H1 (cell line): ENCODE data around the gene UBE2O. TPM values are rescaled to one million over a fixed set of nuclear protein-coding genes. Genes with fewer than 3 reads are reported as not detected.

Experiments used
- CTCF ChIA-PET: fragments of 300-600 bp; sonication (Branson Sonifier 250); formaldehyde crosslinking; loops from one replicate; lab custom pipeline; 2021; ENCODE audit not compliant: partially characterized antibody; lab: Charles Lee
- POLR2A ChIA-PET: fragments of 300-600 bp; sonication (Branson Sonifier 250); formaldehyde crosslinking; loops from one replicate; lab custom pipeline; 2021; ENCODE audit warnings: inconsistent platforms; ENCODE audit not compliant: partially characterized antibody; lab: Charles Lee
- DNase-seq, 2 experiments: peaks; one replicate each; pipeline versions ENCODE4 v3.0.0 to v3.0.0-alpha.2; 2010 to 2022; ENCODE audit warnings: low spot score in 2 of 2, low read depth in 1 of 2, mixed read lengths in 1 of 2
- FAIRE-seq: peaks from 2 replicates; lab custom pipeline; 2011; peaks lifted over from hg19 to GRCh38; lab: Jason Lieb, UNC
- H2AFZ ChIP-seq: 2 replicates; pipeline ENCODE4 v1.8.1; 2012; ENCODE audit warnings: low read length, inconsistent platforms
- H2AK5ac ChIP-seq: 2 replicates; pipeline ENCODE4 v1.6.1; 2013; ENCODE audit warnings: low read depth, low read length
- H2BK120ac ChIP-seq: replicated peaks from 2 replicates; pipeline ENCODE3; 2013; ENCODE audit warnings: low read depth, low read length, inconsistent platforms
- H2BK12ac ChIP-seq: 2 replicates; pipeline ENCODE4 v1.6.1; 2013; ENCODE audit warnings: low read depth, low read length
- H2BK15ac ChIP-seq: 2 replicates; pipeline ENCODE4 v1.6.1; 2013; ENCODE audit warnings: low read length
- H2BK20ac ChIP-seq: 2 replicates; pipeline ENCODE4 v1.6.1; 2013; ENCODE audit warnings: low read length
- H2BK5ac ChIP-seq: 2 replicates; pipeline ENCODE4 v1.6.1; 2013; ENCODE audit warnings: low read depth, low read length
- H3K14ac ChIP-seq: 2 replicates; pipeline ENCODE4 v1.6.1; 2013; ENCODE audit warnings: inconsistent platforms; ENCODE audit not compliant: insufficient read length
- H3K18ac ChIP-seq: 2 replicates; pipeline ENCODE4 v1.6.1; 2013; ENCODE audit warnings: low read length; ENCODE audit errors: extremely low read depth
- H3K23ac ChIP-seq: 2 replicates; pipeline ENCODE4 v1.6.1; 2013; ENCODE audit warnings: inconsistent platforms; ENCODE audit not compliant: insufficient read length
- H3K23me2 ChIP-seq: 2 replicates; pipeline ENCODE4 v1.6.1; 2013; ENCODE audit warnings: low read depth, low read length
- H3K27ac ChIP-seq: 2 replicates; pipeline ENCODE4 v1.6.1; 2011; ENCODE audit warnings: low read depth, low read length, inconsistent platforms
- H3K27me3 ChIP-seq, 4 experiments: replicated peaks in 1 of 4; 1 replicate in 1 of 4; 2 replicates in 3 of 4; pipeline versions ENCODE4 v1.6.1 to v1.8.1; 2011 to 2013; ENCODE audit warnings: low read length in 3 of 4, mild to moderate bottlenecking in 3 of 4, inconsistent platforms in 2 of 4, mixed read lengths in 2 of 4, moderate library complexity in 1 of 4; ENCODE audit not compliant: control insufficient read depth in 3 of 4, insufficient read depth in 3 of 4; ENCODE audit errors: extremely low read depth in 1 of 4
- H3K36me3 ChIP-seq, 4 experiments: 2 replicates each; pipeline versions ENCODE4 v1.6.1 to v1.8.1; 2011 to 2013; ENCODE audit warnings: mild to moderate bottlenecking in 4 of 4, low read length in 3 of 4, moderate library complexity in 2 of 4, control low read depth in 1 of 4, inconsistent platforms in 1 of 4; ENCODE audit not compliant: insufficient read depth in 4 of 4, control insufficient read depth in 2 of 4
- H3K4ac ChIP-seq: replicated peaks from 2 replicates; pipeline ENCODE3; 2013; ENCODE audit warnings: low read length, low read depth, mixed read lengths, inconsistent platforms; ENCODE audit not compliant: insufficient read length
- H3K4me1 ChIP-seq, 4 experiments: replicated peaks in 1 of 4; 1 replicate in 1 of 4; 2 replicates in 3 of 4; pipeline versions ENCODE4 v1.6.1 to v1.8.1; 2011 to 2013; ENCODE audit warnings: low read length in 3 of 4, inconsistent platforms in 2 of 4, mixed read lengths in 1 of 4; ENCODE audit not compliant: insufficient read depth in 4 of 4, control insufficient read depth in 3 of 4
- H3K4me2 ChIP-seq, 2 experiments: 2 replicates each; pipeline versions ENCODE4 v1.6.1 to v1.8.1; 2011 to 2013; ENCODE audit warnings: low read depth in 2 of 2, low read length in 2 of 2, control low read depth in 1 of 2, inconsistent platforms in 1 of 2, mild to moderate bottlenecking in 1 of 2; ENCODE audit not compliant: insufficient read depth in 1 of 2
- H3K4me3 ChIP-seq, 4 experiments: fragments of 200-600, 300-600 bp in 1 of 4; sonication (generic), shearing (Covaris generic), sonication (Bioruptor Twin) in 1 of 4; 2 replicates each; pipeline versions ENCODE4 v1.5.1 to v1.8.1; 2011 to 2016; ENCODE audit warnings: low read length in 4 of 4, low read depth in 3 of 4, control low read depth in 2 of 4, inconsistent platforms in 2 of 4, mild to moderate bottlenecking in 2 of 4, mixed read lengths in 1 of 4, moderate library complexity in 1 of 4; ENCODE audit not compliant: insufficient read depth in 2 of 4; ENCODE audit errors: extremely low read depth in 1 of 4
- H3K56ac ChIP-seq: replicated peaks from 2 replicates; pipeline ENCODE3; 2013; ENCODE audit warnings: low read depth, mild to moderate bottlenecking, mixed read lengths, low read length, inconsistent platforms; ENCODE audit not compliant: insufficient read length
- H3K79me1 ChIP-seq: 2 replicates; pipeline ENCODE4 v1.6.1; 2013; ENCODE audit warnings: low read depth, low read length, control low read depth
- H3K79me2 ChIP-seq, 2 experiments: 2 replicates each; pipeline versions ENCODE4 v1.6.1 to v1.8.1; 2012 to 2013; ENCODE audit warnings: low read length in 2 of 2, mild to moderate bottlenecking in 2 of 2, inconsistent platforms in 1 of 2; ENCODE audit not compliant: insufficient read depth in 2 of 2, control insufficient read depth in 1 of 2
- H3K9ac ChIP-seq, 4 experiments: replicated peaks in 1 of 4; 1 replicate in 1 of 4; 2 replicates in 3 of 4; pipeline versions ENCODE4 v1.6.1 to v1.8.1; 2011 to 2013; ENCODE audit warnings: low read depth in 3 of 4, low read length in 3 of 4, control low read depth in 2 of 4, mild to moderate bottlenecking in 2 of 4, moderate library complexity in 2 of 4, inconsistent platforms in 1 of 4; ENCODE audit errors: extremely low read depth in 1 of 4
- H3K9me3 ChIP-seq, 2 experiments: 2 replicates each; pipeline versions ENCODE4 v1.6.1 to v1.8.1; 2012 to 2013; ENCODE audit warnings: mild to moderate bottlenecking in 2 of 2, moderate library complexity in 2 of 2, control low read depth in 1 of 2, inconsistent platforms in 1 of 2, low read depth in 1 of 2, low read length in 1 of 2, mixed read lengths in 1 of 2; ENCODE audit not compliant: insufficient read depth in 2 of 2
- H4K20me1 ChIP-seq, 2 experiments: replicated peaks in 1 of 2; 2 replicates each; pipeline versions ENCODE3 to v1.8.1; 2011 to 2013; ENCODE audit warnings: inconsistent platforms in 2 of 2, low read length in 2 of 2, mild to moderate bottlenecking in 1 of 2; ENCODE audit not compliant: insufficient read depth in 2 of 2, control insufficient read depth in 1 of 2
- H4K5ac ChIP-seq: 2 replicates; pipeline ENCODE4 v1.6.1; 2013; ENCODE audit warnings: low read length, low read depth, mixed read lengths, inconsistent platforms; ENCODE audit not compliant: insufficient read length
- H4K8ac ChIP-seq: 2 replicates; pipeline ENCODE4 v1.8.0; 2013; ENCODE audit warnings: mild to moderate bottlenecking, moderate library complexity, low read length, inconsistent platforms; ENCODE audit not compliant: insufficient read depth; ENCODE audit errors: extremely low read depth
- H4K91ac ChIP-seq: replicated peaks from 2 replicates; pipeline ENCODE3; 2013; ENCODE audit warnings: low read length, mixed read lengths, inconsistent platforms; ENCODE audit not compliant: insufficient read length
- CBX8 ChIP-seq: fragments of 300-800, 300-1000 bp; sonication (generic); IDR thresholded peaks from 2 replicates; pipeline ENCODE4 v1.7.1; 2016; ENCODE audit warnings: low read depth, low read length, borderline replicate concordance
- WGBS, 2 experiments: shearing (Covaris generic) in 1 of 2; methylation state at CpG; one replicate each; pipeline versions ENCODE4 v1.1.6 to v1.1.7; 2013 to 2015; ENCODE audit warnings: low lambda C conversion rate in 2 of 2, mixed read lengths in 2 of 2, inconsistent platforms in 1 of 2, low coverage in 1 of 2, missing lambda C conversion rate in 1 of 2; ENCODE audit not compliant: insufficient replicate concordance in 2 of 2, insufficient coverage in 1 of 2, insufficient read length in 1 of 2; ENCODE audit errors: extremely low coverage in 1 of 2, missing lambda C conversion rate in 1 of 2; 5-methylcytosine and 5-hydroxymethylcytosine counted together
- polyA plus RNA-seq, 7 experiments: library from polyadenylated mRNA; depleted of rRNA in 3 of 7; stranded (reverse) in 5 of 7; unstranded in 2 of 7; fragments of >200 nt in 5 of 7; fragments of 200-250 nt in 2 of 7; gene quantifications; 1 replicate in 5 of 7; 2 replicates in 1 of 7; 4 replicates in 1 of 7; pipeline versions ENCODE4 v1.2.1 to v1.2.3, GENCODE V29; 2011 to 2013; ENCODE audit warnings: missing spikeins in 2 of 7, mixed read lengths in 2 of 7
- total RNA-seq: library from RNA; stranded (reverse); fragmentation: NEBNext Ultra II Directional; extraction: Animal tissue kit (Norgen Biotek cat#: 25700); gene quantifications from 2 replicates; pipeline ENCODE4 v1.2.1, GENCODE V29; 2021

UBE2O gene
- total and polyA plus RNA-seq, 2 of the 8 experiments (the other 6 are each of a cell fraction or from before 2014, with no cell fraction given) = 24.4 to 63.0 TPM

DNA sequence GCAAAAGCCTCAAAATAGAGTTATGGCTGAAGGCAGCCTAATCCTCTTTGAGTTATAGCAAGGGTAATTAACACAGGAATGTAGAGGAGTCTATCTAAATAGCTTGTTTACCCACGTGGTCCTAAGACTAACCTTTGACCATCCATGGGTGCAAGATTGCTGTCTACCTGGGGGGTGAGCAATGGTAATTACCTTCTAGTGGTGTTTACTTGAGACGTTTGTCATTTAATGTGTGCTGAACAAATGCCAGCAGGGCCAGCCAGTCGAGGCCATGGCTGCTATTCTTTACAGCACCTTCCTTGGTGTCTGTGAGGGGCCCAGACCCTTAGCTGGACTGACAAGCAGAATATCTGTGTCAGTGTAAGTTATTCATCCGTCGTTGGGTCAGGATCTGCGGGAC is 85.3 kb downstream of the UBE2O start:
- Histone ChIP-seq H3K79me2 (no peaks in the 10 kb centered on the region), H4K8ac (no peak overlapping the region), H3K4me3 (no peak overlapping the region), H4K5ac (no peak overlapping the region), H3K79me1 (no peaks in the 10 kb centered on the region), H3K4me1 (peaks cover 0 to 4% (median 3%) of the 10 kb centered on the region in 4 experiments; a peak in 3 of 7 replicates), H3K27me3 (no peaks in the 10 kb centered on the region), H2AFZ (no peak overlapping the region), H3K9ac (no peak overlapping the region), H3K36me3 (no peaks in the 10 kb centered on the region; a peak in 1 of 8 replicates), H2AK5ac (no peak overlapping the region), H3K56ac (no peak overlapping the region), H3K23me2 (no peaks in the 10 kb centered on the region), H3K18ac (no peak overlapping the region), H4K91ac (no peak overlapping the region), H3K27ac (no peak overlapping the region), H4K20me1 (no peaks in the 10 kb centered on the region), H3K4me2 (no peak overlapping the region), H3K14ac (no peak overlapping the region), H2BK5ac (no peak overlapping the region), H3K23ac (no peak overlapping the region), H2BK15ac (no peak overlapping the region), H2BK20ac (no peak overlapping the region), H3K9me3 (no peaks in the 10 kb centered on the region), H3K4ac (no peak overlapping the region), H2BK120ac (no peak overlapping the region), H2BK12ac (no peak overlapping the region)
- 88% methylated on average over 6 of the region's 6 CpGs; no CpG with 5 or more reads in 1 of the 2 experiments for WGBS, 2 experiments
- no peak for FAIRE-seq
- CTCF ChIA-PET = interaction anchor here (0.6 to 29.3 kb wide), 4 partner anchors 9 to 404 kb away, joined by 3 to 635 read pairs (median 6); partner anchors contain the start of gene SPHK1
- POLR2A ChIA-PET = interaction anchor here (1.2 kb wide), 1 partner anchor 37 kb away, joined by 3 read pairs; no protein-coding TSS in a partner anchor
- DNase-seq = no peak
- no peak for TF ChIP-seq CBX8
